Right ventricle myocardium superior (tissue), 1 donor: ENCODE results near the gene SH2B2. TPM values are rescaled to one million over a fixed set of nuclear protein-coding genes. Genes with fewer than 3 reads are reported as not detected.

Source experiments
- ATAC-seq: fragments of 200-7000 bp; cut with Tn5 transposase; one replicate; pipeline ENCODE4 v1.9.1; 2020; ENCODE audit warnings: mild to moderate bottlenecking; ENCODE audit not compliant: poor library complexity
- DNase-seq: peaks from one replicate; pipeline ENCODE4 v3.0.0-alpha.2; 2020
- intact Hi-C: fragments of 100-400 bp; cut with DNase I; formaldehyde crosslinking; loops from one replicate; pipeline ENCODE4 v1.11.2; 2022
- long read RNA-seq: library from polyadenylated mRNA; unstranded; transcript quantifications from one replicate; pipeline ENCODE4 v2.0.0, GENCODE V29; 2021
- total RNA-seq: library from RNA; stranded (reverse); fragmentation: NEBNext Ultra II Directional; extraction: Animal tissue kit (Norgen Biotek cat#: 25700); gene quantifications from one replicate; pipeline ENCODE4 v1.2.1, GENCODE V29; 2021
- donor health status: DM: no; HTN: yes; CAD: no; lungs with severe emphysema.

SH2B2 gene
- 0.67 TPM for total RNA-seq
- long read RNA-seq, partial matches to known transcripts, result 1 of 4 reads
- long read RNA-seq, other reads (novel, unspliced or antisense), result 3 of 4 reads

GRCh38 chr7:102286237-102287110, at the start of gene SH2B2:
Gene SH2B2 (plus strand): TSS chr7:102286868. CDS start chr7:102300551, 13,683 bp downstream.
- ATAC-seq, result peak; percentile 87
- DNase-seq, result peak; percentile 89
- intact Hi-C loops, result no loop called here

DNA sequence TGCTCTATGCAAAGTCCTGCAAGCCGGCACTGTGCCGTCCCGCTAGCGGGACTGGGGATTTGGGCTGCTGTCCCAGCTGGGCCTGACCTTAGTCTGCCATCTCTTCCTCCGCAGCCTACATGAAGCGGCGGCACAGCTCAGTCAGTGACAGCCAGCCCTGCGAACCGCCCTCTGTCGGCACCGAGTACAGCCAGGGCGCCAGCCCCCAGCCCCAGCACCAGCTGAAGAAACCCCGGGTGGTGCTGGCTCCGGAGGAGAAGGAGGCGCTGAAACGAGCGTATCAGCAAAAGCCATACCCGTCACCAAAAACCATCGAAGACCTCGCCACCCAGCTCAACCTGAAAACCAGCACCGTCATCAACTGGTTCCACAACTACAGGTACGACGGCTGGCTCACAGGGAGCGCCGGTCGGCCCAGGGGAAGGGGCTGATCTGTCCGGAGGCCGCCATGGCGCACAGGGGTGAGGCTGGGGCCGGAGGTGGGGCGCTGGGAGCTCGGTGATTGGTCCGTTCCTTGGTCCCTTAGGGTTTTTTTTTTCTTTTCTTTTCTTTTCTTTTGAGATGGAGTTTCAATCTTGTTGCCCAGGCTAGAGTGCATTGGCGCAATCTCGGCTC, 47.4 kb upstream of the SH2B2 start:
- ATAC-seq (no peak), DNase-seq (peak; percentile 13)
- intact Hi-C loops, result loop anchor here (10.0 kb wide), 1 partner anchor 425 kb away; the partner anchor contains the start of gene CUX1

DNA sequence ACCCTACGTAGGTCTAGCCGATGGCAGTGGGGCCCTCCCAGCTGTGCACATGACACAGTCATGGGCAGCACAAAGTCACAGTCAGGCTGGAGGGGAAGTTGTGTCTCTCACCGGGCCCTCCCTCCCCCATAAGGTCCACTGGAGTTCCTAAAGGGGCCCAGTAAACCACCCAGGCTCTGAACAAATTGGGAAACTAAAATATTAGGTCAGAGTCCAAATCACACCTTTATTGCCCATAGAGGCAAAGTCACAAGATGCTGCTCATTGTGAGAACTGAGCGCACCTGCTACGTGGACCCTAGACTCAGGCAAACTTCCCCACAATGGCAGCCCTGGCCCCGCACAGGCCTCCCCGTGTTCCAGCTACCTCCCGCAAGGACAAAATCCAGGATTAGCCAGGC, 45.2 kb upstream of the SH2B2 start:
- intact Hi-C loops, result no loop called here
- ATAC-seq, result no peak
- DNase-seq, result no peak

GRCh38 chr7:102244601-102245000, 42.1 kb upstream of the SH2B2 start:
- no peak for ATAC-seq
- no peak for DNase-seq
- intact Hi-C loops, result no loop called here

DNA sequence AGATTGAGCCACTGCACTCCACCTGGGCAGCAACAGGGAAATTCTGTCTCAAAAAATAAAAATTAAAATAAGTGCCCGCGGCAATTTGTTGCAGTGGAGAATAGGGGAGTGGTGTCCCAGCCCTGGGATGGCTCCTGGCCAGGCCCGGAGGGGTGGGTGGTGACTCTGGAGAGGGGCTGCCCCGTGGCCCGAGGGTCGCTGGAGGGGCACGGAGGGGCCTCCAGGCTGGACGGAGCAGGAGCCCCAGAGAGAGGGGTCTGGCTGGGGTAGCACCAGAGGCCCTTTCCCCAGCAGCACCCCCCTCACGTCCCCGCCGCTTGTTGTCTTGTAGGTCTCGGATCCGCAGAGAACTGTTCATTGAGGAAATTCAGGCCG, 38.6 kb upstream of the SH2B2 start:
- ATAC-seq (peak; percentile 15), DNase-seq (no peak)
- intact Hi-C loops, result no loop called here

DNA sequence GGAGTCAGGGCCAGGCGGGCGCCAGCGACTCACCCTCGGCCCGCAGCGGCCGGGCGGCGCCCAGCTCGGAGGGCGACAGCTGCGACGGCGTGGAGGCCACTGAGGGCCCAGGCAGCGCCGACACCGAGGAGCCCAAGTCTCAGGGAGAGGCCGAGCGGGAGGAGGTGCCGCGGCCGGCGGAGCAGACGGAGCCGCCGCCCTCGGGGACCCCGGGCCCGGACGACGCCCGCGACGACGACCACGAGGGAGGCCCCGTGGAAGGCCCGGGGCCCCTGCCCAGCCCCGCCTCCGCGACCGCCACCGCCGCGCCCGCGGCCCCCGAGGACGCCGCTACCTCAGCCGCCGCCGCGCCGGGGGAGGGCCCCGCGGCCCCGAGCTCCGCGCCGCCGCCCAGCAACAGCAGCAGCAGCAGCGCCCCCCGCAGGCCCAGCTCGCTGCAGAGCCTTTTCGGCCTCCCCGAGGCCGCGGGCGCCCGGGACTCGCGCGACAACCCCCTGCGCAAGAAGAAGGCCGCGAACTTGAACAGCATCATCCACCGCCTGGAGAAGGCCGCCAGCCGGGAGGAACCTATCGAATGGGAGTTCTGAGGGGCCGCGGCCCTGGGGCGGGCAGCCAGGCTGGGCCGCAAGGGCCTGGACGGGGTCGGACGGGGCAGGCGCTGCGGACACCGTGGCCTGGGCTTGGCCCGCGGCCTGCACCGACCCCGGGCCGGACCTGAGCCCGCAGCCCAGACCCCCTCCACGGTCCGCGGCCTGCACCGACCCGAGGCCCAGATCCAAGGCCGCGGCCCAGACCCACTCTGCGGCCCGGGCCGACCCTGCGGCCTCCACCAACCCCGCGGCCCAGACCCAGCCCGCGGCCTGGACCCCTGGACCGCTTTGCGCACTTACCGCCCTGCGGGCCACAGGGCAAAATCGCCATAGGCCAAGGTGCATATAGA, 37.9 kb upstream of the SH2B2 start:
- ATAC-seq (no peak), DNase-seq (no peak)
- intact Hi-C loops, result no loop called here

- intact Hi-C loops, result no loop called here
- ATAC-seq (no peak), DNase-seq (no peak)
Observed at GRCh38 chr7:102251531-102252365, 34.9 kb upstream of the SH2B2 start.

DNA sequence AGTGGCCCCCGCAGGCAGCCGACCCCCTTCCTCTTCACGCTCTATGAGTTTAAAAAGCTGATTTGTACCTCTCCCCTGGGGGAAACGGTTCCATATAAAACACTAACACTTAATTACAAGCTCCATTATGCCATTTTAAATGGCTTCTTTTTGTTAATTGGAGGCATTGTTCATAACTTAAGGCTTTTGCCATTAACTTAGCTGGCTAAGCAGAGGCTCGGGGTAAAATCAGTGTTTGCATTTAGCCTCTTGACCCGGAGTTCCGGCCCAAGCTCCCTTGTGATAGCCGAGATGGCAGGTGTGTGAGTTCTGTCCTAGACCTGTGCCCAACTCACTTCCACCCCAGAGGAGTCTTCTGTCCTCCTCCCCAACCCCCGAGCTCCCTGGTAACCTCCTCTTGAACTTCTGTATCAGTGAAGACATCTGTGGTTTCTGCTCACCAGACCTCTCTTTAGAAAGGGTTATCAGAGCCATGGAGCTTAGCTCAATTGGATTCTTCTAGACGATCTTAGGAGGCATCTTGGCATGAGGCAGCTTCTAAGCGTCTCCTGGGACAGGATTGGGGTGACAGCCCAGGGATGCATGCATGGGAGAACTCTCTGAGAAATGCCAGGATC, 34.2 kb upstream of the SH2B2 start:
- intact Hi-C loops, result no loop called here
- no peak for ATAC-seq
- DNase-seq, result no peak

DNA sequence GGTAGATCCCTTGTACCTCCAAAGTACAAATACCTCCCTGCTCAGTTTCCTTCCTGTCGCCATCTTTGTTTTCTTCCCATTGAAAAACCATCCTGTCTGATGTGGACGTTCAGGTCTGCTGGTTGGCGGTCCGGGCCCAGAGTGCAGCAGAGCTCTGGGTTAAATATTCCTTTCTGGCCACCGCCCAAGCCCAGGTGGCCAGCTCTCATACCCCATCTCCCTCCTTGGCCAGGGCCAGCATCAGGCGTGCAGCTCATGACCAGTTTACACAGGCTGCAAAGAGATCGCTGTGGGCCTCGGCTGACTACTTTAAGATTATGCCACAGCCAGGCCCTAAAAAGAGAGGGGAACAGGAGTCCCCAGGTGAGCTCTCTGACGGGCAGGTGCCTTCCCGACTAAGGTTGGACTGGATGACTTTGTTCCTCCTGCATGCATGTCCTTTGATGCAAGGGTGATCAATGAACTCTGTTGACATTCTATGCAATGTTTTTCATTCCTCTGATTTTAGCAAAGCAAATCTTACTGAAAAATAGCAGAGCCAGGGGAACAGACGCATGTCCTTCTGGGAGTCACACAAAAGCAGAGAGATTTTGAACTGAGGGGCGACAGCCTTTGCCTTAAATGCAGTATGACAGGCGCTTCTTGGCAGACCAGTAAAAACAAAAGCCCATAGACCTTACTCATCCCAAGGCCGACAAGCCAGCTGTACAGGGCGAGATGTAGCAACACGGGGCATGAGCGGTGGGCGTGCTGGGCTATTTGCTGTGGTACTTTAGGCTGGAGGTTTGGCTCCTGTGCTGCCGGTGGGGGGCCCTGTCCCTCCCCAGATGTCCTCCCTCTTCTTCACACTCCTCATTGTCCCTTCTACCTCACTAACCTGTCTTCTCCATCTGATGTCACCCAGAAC, 33.3 kb upstream of the SH2B2 start:
- DNase-seq (no peak), ATAC-seq (no peak)
- intact Hi-C loops, result no loop called here

DNA sequence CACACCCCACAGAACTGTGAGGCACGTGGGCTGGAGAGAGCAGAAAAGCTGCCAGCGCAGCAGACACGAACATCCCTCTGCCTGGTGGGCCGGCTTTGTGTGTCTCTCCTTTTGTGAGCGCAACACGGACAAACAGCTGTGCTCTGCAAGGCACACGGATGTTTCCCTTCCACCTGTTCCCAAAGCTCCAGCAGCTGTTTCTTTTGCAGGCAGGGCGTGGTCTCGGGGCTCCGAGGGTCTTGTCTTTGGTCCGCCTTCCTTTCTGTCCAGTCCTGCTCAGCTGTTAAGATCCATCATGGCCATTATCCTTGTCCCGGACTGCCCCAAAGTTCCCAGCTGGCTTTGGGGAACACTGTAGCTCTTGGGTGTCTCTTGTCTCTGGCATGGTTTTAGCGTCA, 32.7 kb upstream of the SH2B2 start:
- DNase-seq (no peak), ATAC-seq (no peak)
- intact Hi-C loops, result no loop called here

DNA sequence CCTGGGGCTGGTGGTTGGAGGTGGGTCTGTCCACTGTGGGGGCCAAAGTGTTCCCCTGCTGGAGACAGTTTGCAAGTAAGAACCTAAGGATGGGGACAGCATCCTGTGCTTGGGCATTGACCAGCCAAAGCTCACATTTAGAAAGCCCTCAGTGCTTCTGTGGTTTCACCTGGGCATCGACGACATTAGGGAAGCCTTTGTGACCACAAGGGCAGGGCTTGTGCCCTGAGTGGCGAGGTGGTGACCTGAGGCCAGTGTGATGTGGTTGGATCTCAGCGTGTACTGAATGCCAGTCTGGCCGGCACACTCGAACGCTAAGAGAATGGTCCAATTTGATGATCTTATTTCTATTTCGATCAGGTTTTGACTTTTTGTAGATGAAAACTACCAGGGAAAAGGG, 32.1 kb upstream of the SH2B2 start:
- no peak for DNase-seq
- intact Hi-C loops, result no loop called here
- ATAC-seq, result no peak

DNA sequence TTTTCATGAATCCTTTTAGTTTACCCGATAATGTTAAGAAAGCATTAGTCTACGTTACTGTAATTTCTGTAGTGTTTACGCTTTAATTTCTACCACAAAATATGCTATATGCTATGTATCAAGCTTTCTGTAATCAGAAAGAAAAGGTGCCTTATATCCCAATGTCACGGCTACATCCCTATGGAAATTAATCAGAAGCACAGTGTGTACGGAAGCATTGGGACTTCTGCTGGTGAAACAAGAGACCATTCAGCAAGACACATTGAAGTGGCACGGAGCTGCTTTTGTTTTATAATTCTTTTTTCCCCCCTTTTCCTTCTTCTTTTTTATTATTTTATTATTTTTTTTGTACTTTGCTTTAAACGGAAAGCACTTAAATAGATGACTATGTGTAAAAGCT, 31.2 kb upstream of the SH2B2 start:
- no peak for DNase-seq
- intact Hi-C loops, result no loop called here
- ATAC-seq, result no peak

GRCh38 chr7:102255916-102256315, 30.8 kb upstream of the SH2B2 start:
- no peak for ATAC-seq
- intact Hi-C loops, result no loop called here

GRCh38 chr7:102258073-102258748, 28.5 kb upstream of the SH2B2 start:
- ATAC-seq (no peak), DNase-seq (no peak)
- intact Hi-C loops, result no loop called here

More at GRCh38 chr7:102255916-102256315, 30.8 kb upstream of the SH2B2 start:
- no peak for DNase-seq

GRCh38 chr7:102258749-102259107, 27.9 kb upstream of the SH2B2 start:
- no peak for DNase-seq
- ATAC-seq, result no peak
- intact Hi-C loops, result no loop called here

DNA sequence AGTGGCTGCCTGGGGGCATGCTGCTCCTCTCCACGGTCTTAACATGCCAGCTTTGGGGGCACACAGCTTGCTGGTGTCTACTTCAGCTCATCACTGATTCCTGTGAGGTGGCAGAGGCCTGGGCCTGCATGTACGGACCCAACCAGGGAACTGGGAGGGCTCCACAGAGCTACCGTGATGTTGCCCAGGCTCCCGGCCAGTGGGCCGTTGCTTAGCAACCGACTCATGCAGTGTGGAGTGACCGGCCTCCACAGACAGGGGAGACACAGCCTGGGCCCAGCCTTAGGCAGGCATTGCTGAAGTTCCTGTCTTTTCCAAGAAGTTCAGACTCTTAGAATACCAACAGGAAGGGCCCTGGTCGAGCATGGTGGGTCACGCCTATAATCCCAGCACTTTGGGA, 25.8 kb upstream of the SH2B2 start:
- DNase-seq (peak; percentile 62), ATAC-seq (peak; percentile 84)
- intact Hi-C loops, result no loop called here
